Vagina (tissue), 2 donors: ENCODE data around the gene POU4F3. TPM values are rescaled to one million over a fixed set of nuclear protein-coding genes. Genes with fewer than 3 reads are reported as not detected.

ENCODE experiments used
- DNase-seq, 2 donors: peaks; one replicate each; pipeline ENCODE4 v3.0.0-alpha.2; 2017; ENCODE audit errors: extremely low spot score in 2 of 2
- H3K27ac ChIP-seq: fragments of 200-600 bp; sonication (generic); one replicate; pipeline ENCODE4 v1.5.1; 2019
- H3K27me3 ChIP-seq: fragments of 200-600 bp; sonication (generic); one replicate; pipeline ENCODE4 v1.5.1; 2019
- H3K36me3 ChIP-seq, 2 donors: fragments of 200-600 bp; sonication (generic); one replicate each; pipeline ENCODE4 v1.5.1; 2017 to 2019
- H3K4me1 ChIP-seq: fragments of 200-600 bp; sonication (generic); one replicate; pipeline ENCODE4 v1.5.1; 2019
- H3K4me3 ChIP-seq, 2 donors: fragments of 200-600 bp; sonication (generic); 1 replicate in 1 of 2; 2 replicates in 1 of 2; pipeline ENCODE4 v1.5.1; 2016 to 2019
- H3K9me3 ChIP-seq: fragments of 200-600 bp; sonication (generic); one replicate; pipeline ENCODE4 v1.5.1; 2019
- POLR2A ChIP-seq, 2 donors: fragments of 450-650 bp; IDR thresholded peaks; one replicate each; pipeline ENCODE4 v1.6.1; 2017; ENCODE audit warnings: antibody characterized with exemption in 2 of 2, mild to moderate bottlenecking in 2 of 2, moderate library complexity in 2 of 2
- POLR2AphosphoS5 ChIP-seq, 2 donors: sonication (generic); formaldehyde crosslinking; IDR thresholded peaks; one replicate each; pipeline ENCODE4 v1.9.0; 2017; ENCODE audit warnings: antibody characterized with exemption in 2 of 2, mild to moderate bottlenecking in 2 of 2, low read depth in 1 of 2; ENCODE audit not compliant: insufficient read depth in 1 of 2
- intact Hi-C: fragments of 100-400 bp; cut with DNase I; formaldehyde crosslinking; loops from one replicate; pipeline ENCODE4 v1.15.1; 2023
- total RNA-seq: library from RNA; depleted of rRNA; stranded (reverse); fragments of >200 nt; gene quantifications from one replicate; pipeline ENCODE4 v1.2.3, GENCODE V29; 2016
- TF ChIP-seq, protein P1 (sequence below), 3 experiments: fragments of 450-650 bp in 2 of 3; fragments of 200-600 bp in 1 of 3; sonication (generic) in 1 of 3; IDR thresholded peaks; one replicate each; pipeline ENCODE4 v1.5.1; 2017 to 2019; ENCODE audit warnings: antibody characterized with exemption in 3 of 3, mild to moderate bottlenecking in 2 of 3, moderate library complexity in 2 of 3

The POU4F3 gene
- total RNA-seq, 1 donor from 2014 or later, result not detected

DNA sequence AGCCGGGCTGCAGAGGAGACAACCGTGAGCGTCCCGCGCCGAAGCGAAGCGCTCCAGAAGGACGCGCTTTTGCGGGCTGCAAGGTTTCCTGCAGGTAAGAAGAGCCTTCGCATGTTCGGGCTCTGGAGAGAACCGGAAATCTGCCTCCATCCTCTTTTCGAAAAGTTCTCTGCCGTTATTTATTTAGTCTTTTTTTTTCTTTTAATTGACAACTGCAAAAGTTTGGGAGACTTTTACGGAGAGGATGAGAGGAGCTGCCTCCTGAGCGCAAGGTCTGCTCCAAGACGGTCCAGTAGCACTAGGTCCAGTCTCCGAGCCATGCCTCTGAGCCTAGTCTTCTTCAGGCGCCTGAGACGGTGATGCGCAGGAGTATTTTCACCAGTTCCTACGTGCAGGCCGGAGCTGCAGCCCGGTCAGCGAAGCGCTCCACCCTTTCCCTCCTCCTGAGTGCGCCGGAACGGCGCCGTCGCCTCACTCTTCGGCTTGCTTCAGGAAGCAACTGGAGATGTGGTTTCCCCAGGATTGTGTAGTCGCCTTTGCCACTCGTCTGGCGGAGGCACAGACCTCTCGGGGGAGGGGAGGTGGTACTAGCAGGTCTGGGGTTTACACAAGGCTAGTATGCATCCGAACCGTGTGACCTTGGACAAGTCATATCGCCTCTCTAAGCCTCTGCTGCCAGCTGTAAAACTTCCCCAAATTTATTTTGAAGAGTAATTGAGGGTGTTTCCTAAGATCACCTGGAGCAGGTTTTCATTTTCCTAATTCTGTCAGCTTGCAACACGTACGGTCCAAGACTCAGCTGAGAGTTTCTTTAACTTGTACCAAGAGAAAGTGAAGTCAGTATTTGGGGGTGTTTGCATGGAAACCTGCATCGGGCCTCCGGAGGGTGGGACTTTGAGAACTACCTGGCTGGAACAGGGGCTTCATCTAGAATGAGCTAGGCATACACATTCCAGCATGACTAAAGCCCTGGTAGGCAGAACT, 4.5 kb downstream of the POU4F3 start:
- intact Hi-C loops, result no loop called here
- peaks cover 10% of the 10 kb centered on the region for H3K4me1 ChIP-seq
- H3K4me3 ChIP-seq, result no peak overlapping the region
- H3K27ac ChIP-seq, result no peak overlapping the region
- H3K36me3 ChIP-seq, result no peaks in the 10 kb centered on the region
- no peak for DNase-seq
- H3K9me3 ChIP-seq, result no peaks in the 10 kb centered on the region
- no peak for TF ChIP-seq POLR2A (IDR thresholded peaks at IDR 0.05)
- TF ChIP-seq, protein P1, sequence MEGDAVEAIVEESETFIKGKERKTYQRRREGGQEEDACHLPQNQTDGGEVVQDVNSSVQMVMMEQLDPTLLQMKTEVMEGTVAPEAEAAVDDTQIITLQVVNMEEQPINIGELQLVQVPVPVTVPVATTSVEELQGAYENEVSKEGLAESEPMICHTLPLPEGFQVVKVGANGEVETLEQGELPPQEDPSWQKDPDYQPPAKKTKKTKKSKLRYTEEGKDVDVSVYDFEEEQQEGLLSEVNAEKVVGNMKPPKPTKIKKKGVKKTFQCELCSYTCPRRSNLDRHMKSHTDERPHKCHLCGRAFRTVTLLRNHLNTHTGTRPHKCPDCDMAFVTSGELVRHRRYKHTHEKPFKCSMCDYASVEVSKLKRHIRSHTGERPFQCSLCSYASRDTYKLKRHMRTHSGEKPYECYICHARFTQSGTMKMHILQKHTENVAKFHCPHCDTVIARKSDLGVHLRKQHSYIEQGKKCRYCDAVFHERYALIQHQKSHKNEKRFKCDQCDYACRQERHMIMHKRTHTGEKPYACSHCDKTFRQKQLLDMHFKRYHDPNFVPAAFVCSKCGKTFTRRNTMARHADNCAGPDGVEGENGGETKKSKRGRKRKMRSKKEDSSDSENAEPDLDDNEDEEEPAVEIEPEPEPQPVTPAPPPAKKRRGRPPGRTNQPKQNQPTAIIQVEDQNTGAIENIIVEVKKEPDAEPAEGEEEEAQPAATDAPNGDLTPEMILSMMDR (IDR thresholded peaks at IDR 0.05), result no peak
- no peak for TF ChIP-seq POLR2AphosphoS5 (IDR thresholded peaks at IDR 0.05; ENCODE audit: insufficient read depth in 1 of 2, low read depth in 1 of 2)
- H3K27me3 ChIP-seq, result peaks cover 16% of the 10 kb centered on the region

DNA sequence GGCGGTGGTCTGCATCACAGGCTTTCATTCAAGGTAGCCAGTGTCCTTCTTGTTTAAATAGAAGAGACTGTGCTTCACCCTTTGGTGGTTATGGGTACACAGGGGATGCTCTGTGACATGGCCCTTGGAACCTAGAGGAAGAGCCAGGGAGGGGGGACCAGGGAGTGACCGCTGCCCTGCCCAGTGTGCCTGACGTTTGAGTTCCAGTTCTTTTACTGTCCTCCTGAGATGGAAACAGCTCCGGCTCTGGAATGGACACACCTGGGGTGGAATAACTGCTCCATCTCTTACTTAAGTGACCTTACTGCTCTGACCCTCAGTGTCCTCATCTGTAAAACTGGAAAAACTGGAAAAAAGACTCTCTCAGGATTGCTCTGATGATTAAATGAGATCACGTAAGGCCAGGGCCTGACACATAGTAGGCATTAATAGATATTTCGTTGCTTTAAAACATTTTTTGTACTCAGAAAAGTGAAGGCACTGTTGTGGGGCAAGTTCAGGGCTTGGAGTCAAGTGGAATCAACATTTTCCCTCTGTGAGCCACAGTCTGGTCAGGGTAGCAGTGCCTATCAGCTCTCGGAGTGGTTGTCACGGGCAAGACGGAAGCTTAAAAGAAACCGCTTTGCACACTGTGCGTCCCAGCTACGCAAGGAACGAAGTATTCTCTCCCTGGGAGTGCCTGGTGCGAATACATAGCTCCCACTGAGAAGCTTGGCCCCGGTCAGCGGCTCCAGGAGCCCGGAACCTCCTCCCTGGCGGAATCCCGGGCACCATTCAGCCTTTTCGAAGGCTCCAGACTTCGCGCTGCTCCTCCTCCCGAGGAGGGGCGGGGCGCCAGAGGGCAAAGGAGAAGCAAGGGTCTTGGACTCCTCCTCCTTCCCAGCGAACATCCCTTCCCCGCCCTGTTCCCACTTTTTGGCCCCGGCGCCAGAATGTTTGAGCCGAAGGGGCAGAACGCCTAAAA, 5.8 kb downstream of the POU4F3 start:
- Histone ChIP-seq H3K9me3 (no peaks in the 10 kb centered on the region), H3K27ac (no peak overlapping the region), H3K4me3 (peak overlapping the region in 1 of 2 donors; percentile 5), H3K4me1 (peaks cover 10% of the 10 kb centered on the region), H3K36me3 (no peaks in the 10 kb centered on the region), H3K27me3 (peaks cover 16% of the 10 kb centered on the region)
- DNase-seq, result no peak
- intact Hi-C loops, result no loop called here
- TF ChIP-seq POLR2A (IDR thresholded peaks at IDR 0.05) (no peak), POLR2AphosphoS5 (IDR thresholded peaks at IDR 0.05; ENCODE audit: insufficient read depth in 1 of 2, low read depth in 1 of 2) (no peak)

DNA sequence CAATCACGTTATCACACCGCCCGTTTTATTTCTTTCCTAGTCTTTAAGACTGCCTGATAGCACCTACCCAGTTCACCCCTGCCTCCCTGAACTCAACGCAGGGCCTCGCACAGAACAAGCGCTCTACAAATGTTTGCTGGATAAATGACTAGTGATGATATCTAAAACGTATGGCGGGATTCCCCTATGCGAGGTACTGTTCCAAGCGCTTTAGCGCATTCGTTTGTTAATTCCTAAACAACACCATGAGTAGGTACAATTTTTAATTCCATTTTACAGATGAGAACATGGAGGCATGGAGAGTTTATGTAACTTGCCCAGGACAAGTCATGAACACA, 6.6 kb downstream of the POU4F3 start:
- H3K27me3 ChIP-seq, result peaks cover 16% of the 10 kb centered on the region
- no peak overlapping the region for H3K4me3 ChIP-seq
- intact Hi-C loops, result no loop called here
- H3K4me1 ChIP-seq, result peaks cover 10% of the 10 kb centered on the region
- H3K27ac ChIP-seq, result no peak overlapping the region
- DNase-seq, result no peak
- H3K9me3 ChIP-seq, result no peaks in the 10 kb centered on the region
- H3K36me3 ChIP-seq, result no peaks in the 10 kb centered on the region
- no peak for TF ChIP-seq POLR2A (IDR thresholded peaks at IDR 0.05)
- no peak for TF ChIP-seq POLR2AphosphoS5 (IDR thresholded peaks at IDR 0.05; ENCODE audit: insufficient read depth in 1 of 2, low read depth in 1 of 2)
- TF ChIP-seq, protein P1 (IDR thresholded peaks at IDR 0.05), result no peak

DNA sequence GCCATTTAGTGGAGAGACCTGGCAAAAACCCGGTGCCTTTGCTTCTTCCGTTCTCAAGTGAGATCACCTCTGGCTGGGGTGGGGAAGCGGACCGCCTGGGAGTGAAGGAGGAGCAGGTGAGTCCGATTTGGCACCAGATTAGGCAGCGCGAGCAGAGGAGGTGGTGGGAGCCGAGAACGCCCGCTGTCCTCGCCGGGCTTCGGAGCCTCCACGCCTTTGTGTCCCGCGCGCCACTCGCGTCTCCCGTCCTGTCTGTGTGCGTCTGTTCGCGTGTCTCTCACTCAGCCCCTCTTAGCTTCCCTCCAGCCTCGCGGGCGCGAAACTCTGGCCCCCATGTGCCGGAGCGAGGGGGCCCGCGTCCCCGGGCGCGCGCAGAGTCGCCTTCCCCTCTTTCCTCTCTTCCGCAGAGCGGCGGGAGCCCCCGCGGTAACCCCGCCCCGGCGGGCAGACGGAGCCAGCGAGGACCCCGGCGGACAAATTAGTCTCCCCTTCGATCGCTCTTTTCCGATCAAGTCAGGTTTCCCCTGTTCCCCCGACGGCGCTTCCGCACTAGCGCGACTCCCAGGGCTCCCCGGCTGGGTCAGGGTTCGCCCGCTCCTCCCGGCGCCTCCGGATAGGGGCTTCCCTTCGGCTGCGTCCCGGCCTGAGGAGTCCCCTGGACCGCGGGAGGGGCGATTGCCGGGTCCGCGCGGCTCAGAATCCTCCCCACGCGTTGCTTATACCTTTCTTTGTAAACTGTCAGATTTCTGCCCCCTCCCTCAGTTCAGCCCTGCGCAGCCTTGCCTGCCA, 7.1 kb downstream of the POU4F3 start:
- Histone ChIP-seq H3K36me3 (no peaks in the 10 kb centered on the region), H3K27me3 (peaks cover 16% of the 10 kb centered on the region), H3K9me3 (no peaks in the 10 kb centered on the region), H3K27ac (no peak overlapping the region), H3K4me3 (no peak overlapping the region), H3K4me1 (peaks cover 10% of the 10 kb centered on the region)
- TF ChIP-seq, protein P1 (IDR thresholded peaks at IDR 0.05), result no peak
- TF ChIP-seq POLR2AphosphoS5 (IDR thresholded peaks at IDR 0.05; ENCODE audit: insufficient read depth in 1 of 2, low read depth in 1 of 2), result no peak
- no peak for TF ChIP-seq POLR2A (IDR thresholded peaks at IDR 0.05)
- intact Hi-C loops, result no loop called here
- DNase-seq, result no peak

DNA sequence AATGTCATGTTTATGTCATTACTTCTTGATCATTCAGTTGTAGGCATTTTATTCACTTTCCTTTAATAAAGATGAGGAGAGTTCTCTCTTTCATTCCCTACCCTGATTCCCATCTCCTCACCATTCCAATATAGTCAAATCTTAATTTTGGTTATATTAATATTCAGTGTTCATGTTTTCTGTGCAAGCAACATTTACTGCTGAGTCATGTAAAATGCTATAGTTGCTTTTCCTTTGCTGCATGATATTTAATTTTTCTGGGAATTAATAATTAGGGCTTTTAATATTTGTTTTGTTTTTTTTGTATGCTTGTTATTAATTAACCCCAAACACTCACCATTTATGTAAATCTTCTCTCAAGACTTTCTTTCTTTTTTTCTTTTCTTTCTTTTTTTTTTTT, 18.5 kb downstream of the POU4F3 start:
- Histone ChIP-seq H3K4me1 (no peaks in the 10 kb centered on the region), H3K4me3 (no peak overlapping the region), H3K27me3 (no peaks in the 10 kb centered on the region), H3K36me3 (no peaks in the 10 kb centered on the region), H3K9me3 (no peaks in the 10 kb centered on the region), H3K27ac (no peak overlapping the region)
- DNase-seq, result no peak
- TF ChIP-seq, protein P1 (IDR thresholded peaks at IDR 0.05), result no peak
- TF ChIP-seq POLR2AphosphoS5 (IDR thresholded peaks at IDR 0.05; ENCODE audit: insufficient read depth in 1 of 2, low read depth in 1 of 2) (no peak), POLR2A (IDR thresholded peaks at IDR 0.05) (no peak)
- intact Hi-C loops, result no loop called here
